ENCODE measurements around the gene TOP2A.
A peak's percentile ranks its signal among the peaks of the same experiment; 100 is the strongest.

The TOP2A gene

DNA sequence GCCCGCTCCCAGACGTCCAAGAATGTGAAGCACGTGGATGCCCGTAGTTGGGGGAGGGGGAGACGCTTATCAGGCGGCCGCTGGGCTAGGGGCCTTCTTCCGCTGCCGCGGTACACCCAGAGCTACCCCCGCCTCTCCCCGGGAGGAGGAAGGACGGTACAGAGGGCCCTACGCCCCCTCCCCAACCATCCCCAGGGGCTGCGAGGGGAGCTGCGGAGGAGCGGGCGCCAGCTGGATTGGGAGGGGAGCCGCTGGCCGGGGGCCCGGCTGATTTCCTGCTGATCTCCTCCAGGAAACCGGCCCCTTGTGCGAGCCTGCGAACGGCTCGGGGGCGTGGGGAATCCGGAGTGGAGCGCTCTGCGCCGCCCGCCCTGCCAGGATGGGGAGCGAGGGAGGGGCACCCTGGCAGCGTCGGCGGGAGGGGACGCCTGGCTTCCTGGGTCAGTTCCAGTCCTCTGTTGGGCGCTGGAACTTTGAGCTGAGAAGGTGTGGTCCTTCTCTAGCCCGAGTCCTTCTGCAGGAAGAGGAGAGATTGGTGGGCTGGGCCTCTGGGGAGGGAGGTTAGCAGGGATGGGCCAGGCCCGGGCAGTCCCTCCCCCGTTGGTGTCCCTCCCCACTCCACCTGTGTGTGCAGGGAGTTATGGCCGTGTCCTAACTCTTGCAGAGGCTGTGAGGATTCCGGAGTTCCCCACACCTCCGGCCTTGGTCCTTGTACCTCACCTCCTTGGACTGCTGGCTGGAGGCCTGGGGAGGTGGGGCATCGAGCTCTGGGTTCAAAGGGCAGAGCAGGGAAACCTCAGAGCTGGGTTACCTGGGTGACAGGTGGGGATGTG is 72.3 kb downstream of the TOP2A start:
- peak; percentile 89 for DNase-seq

DNA sequence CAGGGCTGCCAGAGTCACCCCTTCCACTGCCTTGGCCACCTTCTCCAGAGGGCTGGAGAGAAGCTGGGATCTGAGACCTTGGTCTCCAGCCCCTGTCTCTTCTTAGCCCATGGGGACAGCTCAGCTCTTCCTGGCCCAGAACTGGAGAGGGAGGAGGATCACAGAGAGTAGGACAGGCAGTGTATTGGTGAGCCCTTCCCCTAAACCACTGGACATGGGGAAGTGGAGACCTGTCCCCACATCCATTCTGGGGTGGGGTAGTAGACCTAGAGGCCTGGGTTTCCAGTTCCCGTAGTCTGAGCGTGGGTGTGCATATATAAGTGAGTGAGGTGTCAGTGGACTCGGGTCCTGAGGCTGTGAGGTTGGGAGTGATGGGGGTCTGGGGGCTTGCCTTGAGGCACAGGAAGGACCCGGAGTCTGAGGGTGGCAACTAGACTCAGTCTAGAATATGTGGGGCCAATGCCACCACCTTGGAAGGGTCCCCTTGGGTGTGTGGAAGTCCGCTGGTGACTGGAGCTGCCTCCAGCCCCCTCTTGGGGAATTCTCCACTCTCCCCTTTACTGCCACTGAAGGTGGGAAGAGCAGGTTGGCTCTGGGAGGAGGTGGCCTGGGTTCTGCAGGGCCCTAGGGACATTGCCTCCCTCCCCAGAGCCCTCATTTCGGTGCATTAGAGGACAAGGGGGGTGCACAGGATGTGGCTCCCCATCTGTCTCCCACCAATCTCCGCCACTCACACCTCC is 73.1 kb downstream of the TOP2A start:
- peak; percentile 46 for DNase-seq

DNA sequence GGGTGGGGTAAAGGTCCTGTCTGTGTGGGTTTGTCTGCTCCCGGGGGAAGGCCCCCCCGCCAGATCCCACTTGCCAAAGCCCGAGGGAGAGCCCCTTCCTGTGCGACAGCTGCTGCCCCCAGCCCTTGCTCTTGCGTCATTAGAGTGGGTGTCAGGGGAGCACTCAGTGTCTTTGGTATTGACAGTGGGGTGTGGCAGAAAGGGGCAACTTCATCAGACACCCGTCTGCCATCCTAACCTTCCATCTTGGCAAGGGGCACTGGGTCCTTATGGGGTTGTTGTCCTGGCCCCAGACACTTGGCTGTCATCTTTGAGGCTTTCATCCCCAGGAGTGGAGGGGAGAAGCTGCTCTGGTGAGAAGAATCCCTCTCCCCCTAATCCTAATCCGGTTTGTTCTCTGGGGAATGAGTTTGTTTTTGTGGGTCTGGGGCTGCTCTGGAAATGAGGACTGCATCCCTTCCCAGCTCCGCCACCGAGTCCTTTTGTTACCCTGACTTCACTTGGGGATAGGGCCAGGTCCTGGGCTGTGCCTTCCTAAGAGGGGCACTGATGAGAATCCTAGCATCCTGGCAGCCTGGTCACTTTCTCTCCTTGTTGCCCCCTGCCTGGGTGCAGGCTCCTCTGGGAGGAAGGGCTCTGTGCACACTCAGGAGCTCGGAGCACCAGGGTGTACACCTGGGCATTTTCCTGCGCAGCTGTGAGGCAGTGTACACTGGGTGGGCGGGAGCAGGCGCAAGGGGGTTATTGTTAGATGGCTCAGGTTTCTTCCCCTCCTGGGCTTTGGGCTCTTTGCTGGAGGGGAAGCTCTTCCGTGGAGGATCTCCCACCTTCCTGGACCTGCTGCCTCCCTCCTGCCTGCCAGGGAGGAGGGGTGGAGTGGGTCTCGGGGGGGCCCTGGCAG is 74.2 kb downstream of the TOP2A start:
- DNase-seq, result no peak

DNA sequence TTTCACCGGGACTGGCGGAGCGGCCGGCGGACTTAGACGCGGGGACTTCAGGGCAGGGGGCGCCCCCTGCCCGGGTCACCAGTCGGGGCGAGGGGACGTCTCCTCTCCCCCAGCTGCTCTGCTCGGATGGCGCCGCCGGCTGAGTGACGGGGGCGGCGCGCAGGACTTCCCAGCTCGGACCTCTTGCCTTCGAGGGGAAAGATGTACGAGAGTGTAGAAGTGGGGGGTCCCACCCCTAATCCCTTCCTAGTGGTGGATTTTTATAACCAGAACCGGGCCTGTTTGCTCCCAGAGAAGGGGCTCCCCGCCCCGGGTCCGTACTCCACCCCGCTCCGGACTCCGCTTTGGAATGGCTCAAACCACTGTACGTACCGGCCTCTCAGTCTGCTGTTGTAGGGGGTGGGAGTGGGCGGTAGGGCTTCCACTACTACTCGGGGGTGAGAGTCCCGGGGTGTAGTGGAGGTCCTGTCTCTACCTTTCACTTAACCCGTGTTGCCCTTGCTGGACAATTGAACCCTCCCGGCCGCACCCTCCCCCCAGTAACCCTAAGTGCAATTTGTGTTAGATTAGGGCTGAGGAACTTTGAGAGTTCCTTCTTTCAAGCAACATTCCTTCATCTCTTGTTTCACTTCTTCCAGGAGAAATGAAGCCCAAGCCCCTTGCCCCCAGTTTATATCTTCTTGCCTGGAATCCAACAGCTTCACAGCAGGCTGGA is 75.0 kb downstream of the TOP2A start:
- no peak for DNase-seq

DNA sequence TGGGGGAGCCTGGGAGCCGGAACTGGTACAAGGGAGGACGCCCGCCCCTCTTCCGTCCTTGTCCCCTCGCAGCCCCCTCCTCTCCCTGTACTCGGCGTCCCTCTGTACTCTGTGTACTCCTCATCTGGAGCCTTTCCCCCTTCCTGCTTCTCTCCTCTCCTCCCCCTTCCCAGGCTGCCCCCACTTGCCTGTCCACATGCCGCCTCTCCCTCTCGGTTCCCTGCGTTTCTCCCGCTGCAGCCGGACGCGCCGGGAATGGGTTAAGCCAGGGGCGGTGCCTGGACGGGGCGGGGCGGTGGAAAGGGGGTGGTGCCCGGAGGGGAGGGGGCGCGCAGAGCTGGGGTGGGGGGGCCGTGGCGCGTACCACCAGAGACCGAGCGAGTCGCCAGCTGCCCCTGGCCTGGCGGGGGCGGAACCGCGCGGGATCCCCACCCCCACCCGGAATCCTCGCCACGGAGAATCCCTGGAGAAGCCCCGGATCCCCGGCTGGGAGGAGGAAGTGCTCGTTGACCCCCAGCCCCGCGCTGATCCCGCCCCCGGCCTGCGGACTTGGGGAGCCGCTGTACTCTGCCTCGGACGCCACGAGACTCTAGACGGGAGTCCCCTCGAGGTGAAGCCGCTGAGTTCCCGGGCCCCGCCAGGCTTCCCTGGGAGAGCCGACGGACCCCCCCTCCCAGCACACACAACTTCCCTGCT is 75.7 kb downstream of the TOP2A start:
- DNase-seq, result peak; percentile 76

DNA sequence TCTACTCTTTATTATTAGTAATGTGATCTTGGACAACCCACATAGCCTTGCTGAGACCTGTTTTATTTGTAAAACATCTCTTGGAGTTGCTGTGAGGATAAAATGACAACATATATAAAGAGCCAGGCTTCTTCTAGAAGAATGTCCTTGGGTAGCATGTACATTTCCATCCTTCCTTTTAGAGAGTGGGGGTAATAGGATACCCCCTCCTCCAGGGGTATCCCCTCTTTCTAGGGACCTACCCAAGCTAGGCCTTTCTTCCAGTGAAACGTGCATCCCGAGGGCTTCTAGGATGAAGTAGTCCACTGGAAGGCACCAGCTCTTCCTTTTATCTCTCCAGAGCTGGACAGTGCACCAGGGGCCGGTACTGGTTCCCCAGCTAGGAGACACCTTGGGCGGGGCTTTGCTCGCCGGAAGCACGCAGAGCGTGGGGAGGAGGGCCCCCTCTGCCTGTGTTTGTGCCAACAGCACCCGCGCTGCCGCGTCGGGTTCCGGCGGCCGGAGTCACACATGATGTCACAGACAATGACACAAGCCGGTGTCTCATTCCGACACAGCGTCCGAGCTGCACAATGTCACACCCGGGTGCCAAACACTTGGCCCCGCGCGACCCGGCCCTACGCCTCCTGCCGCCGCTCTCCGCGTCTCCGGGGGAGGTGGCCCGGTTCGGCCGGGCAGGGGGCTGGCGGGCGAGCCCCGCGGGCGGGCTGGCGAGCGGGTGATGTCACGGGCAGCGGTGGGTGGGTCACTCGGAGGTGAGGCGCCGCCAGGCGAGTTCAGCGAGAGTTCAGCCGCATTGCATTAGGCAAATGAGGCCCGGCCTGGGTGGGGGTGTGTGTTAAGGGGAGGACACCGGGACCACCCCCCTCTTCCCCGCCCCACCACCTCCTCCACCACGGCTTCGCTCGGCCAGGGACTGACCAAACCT is 76.6 kb downstream of the TOP2A start:
- peak; percentile 83 for DNase-seq

DNA sequence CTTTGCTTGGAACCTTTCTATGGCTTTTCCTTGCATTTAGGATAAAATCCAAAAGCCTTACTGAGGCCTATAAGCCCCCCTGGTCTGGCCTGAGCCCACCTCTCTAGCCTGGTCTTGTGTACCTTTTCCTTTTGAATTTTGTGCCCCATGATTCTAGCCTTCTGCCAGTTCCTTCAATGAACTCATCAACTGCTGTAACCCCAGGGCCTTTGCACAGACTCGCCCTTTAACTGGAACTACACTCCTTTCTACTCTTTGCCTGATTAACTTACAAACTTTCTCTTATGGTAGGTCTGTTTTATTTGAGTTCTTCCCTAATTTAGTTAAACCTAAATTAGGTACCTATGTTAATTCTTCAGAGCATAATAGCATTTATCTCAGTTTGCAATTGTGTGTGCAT is 77.4 kb downstream of the TOP2A start:
- no peak for DNase-seq

DNA sequence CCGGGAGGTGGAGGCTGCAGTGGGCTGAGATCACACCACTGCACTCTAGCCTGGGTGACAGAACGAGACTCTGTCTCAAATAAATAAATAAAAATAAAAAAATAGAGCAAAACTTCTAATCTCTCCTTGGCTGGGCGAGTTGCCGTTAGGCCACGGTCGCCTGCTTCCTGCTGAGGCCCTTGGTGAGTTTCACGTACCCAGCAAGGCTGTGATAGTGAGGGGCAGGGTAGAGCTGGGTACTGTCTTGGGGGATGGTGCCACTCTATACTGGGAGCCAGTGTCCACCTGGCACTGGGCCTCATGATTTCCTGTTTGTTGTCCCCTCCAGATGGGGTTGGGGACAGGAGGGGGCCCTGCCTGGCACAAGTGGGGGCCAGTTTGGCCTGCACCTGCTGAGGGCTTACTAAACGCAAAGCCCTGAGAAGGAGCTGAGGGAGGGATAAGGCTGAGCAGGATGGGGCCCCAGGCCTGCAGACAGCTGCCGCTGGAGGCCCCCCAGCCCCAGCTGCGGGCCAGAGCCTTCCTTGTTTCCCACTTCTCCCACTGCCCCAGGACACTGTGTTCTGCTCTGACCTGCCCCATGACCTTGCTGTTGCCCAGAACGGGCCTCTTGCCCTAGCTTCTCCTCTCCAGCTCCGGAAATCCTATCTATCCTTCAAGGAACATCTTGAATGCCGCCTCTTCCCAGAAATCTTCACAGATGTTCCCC is 78.6 kb downstream of the TOP2A start:
- no peak for DNase-seq
